ENCODE results near the gene MMP25.
"Not testable (repeated sequence)": the region's sequence is repeated elsewhere in the genome, so short reads cannot be mapped to it uniquely, and the experiment has no call there.

MMP25 gene

DNA sequence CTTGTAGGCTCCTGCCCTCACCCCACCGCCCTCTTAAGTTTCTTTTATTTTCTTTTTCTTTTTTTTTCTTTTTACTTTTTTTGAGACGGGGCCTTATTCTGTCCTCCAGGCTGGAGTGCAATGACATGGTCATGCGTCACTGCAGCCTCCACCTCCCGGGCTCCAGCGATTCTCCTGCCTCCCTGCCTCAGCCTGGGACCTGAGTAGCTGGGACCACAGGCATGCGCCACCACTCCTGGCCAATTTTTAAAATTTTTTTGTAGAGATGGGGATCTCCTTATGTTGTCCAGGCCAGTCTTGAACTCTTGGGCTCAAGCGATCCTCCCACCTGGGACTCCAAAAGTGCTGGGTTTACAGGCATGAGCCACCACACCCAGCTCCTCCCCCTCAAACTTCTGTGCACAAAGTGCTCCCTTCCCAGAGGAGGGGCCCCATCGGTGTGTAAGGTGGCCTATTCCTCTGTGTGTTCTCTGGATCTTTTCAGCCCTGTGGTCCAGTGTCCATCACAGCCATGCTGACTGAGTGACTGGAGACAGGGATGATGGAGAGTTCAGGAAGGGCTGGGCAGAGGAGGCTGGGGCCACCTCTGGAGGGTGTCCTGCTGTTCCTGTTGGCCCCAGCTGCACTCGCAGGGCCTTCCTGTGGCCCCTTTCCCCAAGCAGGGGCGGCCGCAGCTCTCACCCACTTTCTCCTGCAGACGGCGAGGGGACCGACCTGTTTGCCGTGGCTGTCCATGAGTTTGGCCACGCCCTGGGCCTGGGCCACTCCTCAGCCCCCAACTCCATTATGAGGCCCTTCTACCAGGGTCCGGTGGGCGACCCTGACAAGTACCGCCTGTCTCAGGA is 10.2 kb downstream of the MMP25 start:
- no peak for DNase-seq

DNA sequence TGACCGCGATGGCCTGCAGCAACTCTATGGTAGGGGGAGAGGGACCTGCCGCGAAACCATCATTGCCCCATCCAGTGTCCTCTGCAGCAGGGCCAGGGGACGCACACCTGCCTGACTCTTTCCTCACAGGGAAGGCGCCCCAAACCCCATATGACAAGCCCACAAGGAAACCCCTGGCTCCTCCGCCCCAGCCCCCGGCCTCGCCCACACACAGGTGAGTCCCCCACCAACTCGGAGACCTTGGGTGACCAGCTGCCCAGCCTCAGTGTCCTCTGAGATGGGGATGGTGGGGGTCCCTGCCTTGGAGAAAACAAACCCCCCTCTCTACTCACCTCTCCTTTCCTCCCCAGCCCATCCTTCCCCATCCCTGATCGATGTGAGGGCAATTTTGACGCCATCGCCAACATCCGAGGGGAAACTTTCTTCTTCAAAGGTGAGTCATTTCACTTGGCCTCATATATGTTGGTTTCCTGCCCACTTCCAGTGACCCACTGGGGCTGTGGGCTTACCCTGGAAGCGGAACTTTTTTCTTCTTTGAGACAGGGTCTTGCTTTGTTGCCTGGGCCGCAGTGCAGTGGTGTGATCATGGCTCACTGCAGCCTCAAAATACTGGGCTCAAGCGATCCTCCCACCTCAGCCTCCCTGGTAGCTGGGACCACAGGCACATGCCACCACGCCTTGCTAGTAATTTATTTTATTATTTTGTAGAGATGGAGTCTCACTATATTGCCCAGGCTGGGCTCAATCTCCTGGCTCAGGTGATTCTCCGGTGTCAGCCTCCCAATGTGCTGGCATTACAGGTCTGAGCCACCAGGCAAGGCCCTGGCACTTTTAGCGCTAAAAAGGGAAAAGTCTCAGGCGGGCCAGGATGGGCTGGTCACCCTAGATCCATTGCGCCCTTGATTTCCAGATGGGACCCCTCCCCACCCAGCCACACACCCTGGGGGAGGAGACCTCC is 11.1 kb downstream of the MMP25 start:
- DNase-seq: no peak

- DNase-seq: no peak
These were observed 12.0 kb downstream of the MMP25 start for GRCh38 chr16:3058139-3059030.

DNA sequence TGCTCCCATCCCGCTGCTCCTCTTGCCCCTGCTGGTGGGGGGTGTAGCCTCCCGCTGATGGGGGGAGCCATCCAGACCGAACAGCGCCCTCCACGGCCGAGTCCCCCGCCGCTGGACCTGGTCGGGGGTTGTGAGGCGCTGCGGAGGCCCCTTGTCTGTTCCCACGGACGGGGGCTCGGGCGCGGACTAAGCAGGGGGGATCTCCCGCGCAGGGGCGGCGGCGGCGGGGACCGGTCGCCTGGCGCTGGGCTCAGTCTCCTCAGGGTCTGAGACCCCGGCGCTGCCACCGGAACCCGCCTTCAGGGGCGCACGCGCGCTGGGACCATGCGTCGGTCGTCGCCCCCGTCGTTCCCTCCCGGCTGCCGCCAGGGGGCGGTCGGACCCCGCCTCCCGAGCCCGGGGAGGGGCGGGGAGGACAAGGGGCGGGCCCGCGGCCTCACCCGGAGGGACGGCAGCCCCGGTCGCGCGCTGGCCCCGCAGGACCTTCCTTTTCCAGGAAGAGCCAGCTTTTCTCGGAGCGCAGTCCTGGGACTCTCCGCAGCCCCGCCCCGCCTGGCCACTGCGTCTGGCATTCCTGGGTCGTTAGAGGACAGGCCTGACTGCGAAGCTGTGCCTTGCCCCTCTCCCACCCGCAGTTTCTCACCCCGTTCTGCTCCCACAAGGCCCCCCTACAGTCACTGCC is 12.8 kb downstream of the MMP25 start:
- peak; percentile 48 for DNase-seq

DNA sequence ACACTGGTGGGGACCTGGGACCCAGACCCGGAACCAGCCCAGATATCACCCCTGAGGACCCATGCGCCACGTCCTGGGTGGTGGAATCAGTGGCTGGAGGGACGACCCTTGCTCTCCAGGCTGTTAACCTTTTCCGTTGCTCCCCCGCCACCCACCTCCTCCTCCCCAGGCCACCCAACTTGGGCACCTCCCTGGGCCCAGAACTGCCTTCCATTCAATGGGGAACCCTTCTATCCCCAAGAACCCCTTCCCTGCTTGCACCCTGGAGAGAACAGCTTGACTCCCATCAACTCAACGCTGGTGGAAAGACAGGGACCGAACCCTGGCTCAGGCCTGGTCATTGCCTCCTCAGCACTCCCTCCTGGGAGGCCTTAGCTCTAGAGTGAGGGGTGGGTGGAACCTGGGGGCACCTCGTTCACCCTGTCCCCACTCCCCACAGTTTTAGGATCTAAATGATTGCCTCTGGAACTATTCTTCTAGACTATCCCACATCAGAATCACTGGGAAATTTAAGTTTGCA is 13.4 kb downstream of the MMP25 start:
- DNase-seq: no peak

GRCh38 chr16:3060339-3061127 is 14.2 kb downstream of the MMP25 start:
- no peak for DNase-seq

DNA sequence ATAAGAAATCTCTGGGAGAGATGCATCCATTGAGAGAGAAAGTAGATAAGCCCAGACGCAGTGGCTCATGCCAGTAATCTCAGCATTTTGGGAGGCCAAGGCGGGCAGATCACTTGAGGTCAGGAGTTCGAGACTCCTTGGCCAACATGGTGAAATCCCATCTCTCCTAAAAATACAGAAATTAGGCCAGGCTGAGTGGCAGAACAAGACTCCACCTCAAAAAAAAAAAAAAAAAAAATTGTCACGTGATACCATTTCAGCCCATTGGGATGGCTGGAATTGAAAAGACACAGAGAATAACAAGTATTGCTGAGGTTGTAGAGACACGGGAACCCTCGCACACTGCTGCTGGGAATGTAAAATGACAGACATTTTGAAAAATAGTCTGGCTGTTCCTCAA is 16.2 kb downstream of the MMP25 start:
- DNase-seq: no peak

DNA sequence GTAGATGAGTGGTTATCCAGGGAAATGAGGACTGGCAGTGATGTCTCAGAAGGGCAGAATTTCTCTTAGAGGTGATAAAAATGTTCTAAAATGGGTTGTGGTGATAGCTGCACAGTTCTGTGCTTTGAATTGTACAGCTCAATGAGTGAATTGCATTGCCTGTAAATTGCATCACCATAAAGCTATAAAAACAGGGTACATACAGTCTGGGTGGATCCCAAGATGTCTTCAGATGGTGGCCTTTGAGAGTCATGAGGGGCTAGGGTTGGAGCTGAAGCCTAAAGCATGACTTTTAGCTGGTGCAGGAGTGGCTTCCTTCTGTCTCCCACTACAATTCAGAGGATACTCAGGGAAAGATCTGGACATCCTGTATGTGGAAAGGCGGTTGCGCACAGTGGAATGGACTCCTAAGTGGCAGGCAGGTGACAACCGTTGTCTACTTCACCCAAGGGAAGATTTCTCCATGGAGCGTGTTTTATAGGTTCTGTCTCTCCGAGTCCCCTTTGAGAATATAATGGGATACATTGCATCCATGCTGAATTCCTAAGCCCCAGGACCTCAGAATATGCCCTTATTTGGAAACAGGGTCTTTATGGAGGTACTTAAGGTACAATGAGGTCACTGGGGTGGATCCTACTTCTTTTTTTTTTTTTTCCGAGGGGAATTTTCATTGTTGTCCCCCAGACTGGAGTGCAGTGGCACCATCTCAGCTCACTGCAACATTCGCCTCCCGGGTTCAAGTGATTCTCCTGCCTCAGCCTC is 17.4 kb downstream of the MMP25 start:
- DNase-seq: no peak

DNA sequence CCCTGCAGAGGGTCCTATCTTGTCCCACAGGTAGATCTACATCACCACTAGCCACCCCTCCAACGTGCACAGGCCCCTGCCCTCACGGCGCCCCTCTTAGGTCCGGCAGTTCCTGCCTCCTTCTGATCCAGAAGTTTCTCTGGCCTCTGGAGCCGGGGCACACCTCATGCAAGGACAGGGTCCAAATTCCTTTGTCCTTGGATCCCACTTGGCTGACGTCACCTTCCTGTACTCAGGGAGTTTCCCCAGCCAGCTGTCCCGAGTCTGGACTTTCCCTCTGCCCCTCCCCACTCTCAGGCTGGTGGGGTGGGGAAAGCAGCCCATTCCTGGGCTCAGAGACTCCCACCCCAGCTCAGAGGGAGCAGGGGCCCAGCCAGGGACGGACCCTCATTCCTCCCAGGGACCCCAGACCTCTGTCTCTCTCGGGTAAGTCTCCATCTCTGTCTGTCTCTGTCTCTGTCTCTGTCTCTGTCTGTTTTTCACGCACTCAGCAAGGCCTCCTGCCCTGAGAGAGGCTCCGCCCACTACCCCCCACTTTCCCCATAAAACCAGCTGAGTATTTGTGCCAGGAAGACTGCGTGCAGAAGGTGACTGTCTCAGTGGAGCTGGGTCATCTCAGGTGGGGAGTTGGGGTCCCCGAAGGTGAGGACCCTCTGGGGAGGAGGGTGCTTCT is 18.8 kb downstream of the MMP25 start, which contains the start of gene IL32:
Gene IL32, plus strand, starts transcription at position 572 of the 673 bp plus-strand sequence. CDS start 172 bp downstream, outside the sequence.
- DNase-seq: no peak

GRCh38 chr16:3065742-3066439 is 19.5 kb downstream of the MMP25 start:
- no peak for DNase-seq

GRCh38 chr16:3066440-3066748 is 20.0 kb downstream of the MMP25 start:
- no peak for DNase-seq

DNA sequence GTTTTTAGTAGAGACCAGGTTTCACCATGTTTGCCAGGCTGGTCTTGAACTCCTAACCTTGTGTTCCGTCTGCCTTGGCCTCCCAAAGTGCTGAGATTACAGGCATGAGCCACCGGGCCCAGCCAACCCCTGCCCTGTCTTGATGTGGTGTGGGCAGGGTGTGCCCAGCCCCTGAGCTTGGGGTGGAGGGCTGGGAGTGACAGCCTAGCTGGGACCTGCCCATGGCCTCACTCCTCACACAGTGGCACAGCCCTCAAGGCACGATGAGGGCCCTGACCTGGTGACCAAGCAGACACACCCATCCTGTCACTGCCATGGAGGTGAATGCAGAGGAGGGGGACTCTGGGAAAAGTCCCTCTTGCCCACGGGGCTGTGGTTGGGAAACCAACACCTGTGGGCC is 22.1 kb downstream of the MMP25 start:
- DNase-seq: no peak

- not testable (repeated sequence) for DNase-seq
These were observed 22.8 kb downstream of the MMP25 start for GRCh38 chr16:3069146-3069545.

- DNase-seq: no peak
These were observed 24.3 kb downstream of the MMP25 start for GRCh38 chr16:3070608-3071111.

DNA sequence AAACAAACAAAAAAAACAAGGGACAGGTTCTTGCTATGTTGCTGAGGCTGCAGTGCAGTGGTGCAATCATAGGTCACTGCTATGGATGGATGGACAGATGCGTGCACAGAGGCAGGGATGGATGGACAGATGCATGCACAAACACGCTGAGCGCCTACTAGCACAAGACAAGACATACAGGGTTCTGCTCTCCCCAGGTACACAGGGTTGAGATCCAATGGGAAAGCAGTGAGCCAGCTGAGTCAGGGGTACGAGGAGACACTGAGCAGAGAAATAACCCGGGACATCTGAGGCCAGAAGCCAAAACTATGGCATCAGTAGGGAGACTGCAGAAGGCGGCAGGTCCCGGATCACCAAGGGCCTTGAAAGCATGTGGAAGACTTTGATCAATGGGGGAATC is 25.3 kb downstream of the MMP25 start:
- DNase-seq: no peak

DNA sequence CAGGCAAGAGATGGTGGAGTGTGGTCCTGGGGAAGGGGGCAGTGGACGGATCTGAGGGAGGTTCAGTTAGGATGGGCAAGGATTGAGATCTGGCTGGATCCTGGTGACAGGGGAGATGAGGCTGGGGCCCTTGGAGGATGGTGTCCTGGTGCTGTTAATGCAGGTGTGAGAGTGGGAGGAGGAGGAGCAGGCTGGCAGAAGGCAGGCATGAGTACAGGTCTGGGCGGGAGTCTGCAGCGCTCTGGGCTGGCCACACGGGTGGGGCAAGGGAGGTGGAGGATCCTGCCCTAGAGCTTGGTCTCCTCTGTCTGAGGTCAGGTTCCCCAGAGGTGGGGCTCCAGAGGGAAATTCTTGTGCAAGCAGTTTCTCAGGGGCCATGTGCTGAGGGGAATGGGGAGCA is 25.8 kb downstream of the MMP25 start:
- DNase-seq: not testable (repeated sequence)

DNA sequence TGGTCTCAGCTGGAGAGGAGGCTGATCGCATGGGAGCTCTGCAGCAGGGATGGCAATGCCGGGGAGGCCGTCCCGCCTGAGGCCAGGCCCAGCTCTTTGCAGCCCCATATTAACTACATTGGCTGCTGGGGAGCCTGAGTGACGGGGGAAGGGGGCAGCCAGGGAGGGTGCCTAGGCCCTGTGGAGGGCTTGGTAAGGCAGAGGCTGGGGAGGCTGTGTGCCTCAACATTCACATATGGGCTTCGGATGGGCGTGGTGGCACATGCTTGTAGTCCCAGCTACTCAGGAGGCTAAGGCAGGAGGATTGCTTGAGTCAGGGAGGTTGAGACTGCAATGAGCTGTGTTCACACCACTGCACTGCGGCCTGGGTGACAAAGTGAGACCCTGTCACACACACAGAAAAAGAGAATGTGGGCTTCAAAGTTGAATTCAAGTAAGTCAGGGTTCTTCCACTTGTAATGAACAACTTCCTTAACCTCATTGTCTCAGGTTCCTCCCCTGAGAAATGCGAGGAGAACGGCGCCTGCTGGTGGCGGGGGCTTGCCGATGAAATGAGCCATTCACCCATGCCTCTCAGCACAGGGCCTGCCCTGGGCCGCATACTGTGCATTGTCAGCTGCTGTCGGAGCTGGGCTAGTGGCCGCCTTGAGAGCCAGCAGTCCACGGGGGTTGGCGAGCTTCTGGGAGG is 26.4 kb downstream of the MMP25 start:
- DNase-seq: not testable (repeated sequence)

GRCh38 chr16:3073448-3073847 is 27.1 kb downstream of the MMP25 start:
- DNase-seq: no peak
